Stimulated activated CD8-positive, alpha-beta memory T cell treated with anti-CD3 and anti-CD28 coated beads, Interleukin-4, amount 100 ng/mL, for 24 hours (primary cell): ENCODE results near the gene SMIM33.
"Not testable (repeated sequence)": the region's sequence is repeated elsewhere in the genome, so short reads cannot be mapped to it uniquely, and the experiment has no call there.

Experiments
- DNase-seq: peaks from one replicate; pipeline ENCODE4 v3.0.0-alpha.2; 2020; ENCODE audit warnings: low read depth

Gene SMIM33

GRCh38 chr5:139470821-139471300 lies at the start of gene SMIM33:
Gene SMIM33 (plus strand): TSS chr5:139471004. CDS start chr5:139471122, 118 bp downstream.
- DNase-seq = no peak

GRCh38 chr5:139422307-139422893 lies 48.4 kb upstream of the SMIM33 start:
- no peak for DNase-seq

- no peak for DNase-seq
Observed at GRCh38 chr5:139425497-139425896, 45.3 kb upstream of the SMIM33 start.

- DNase-seq = no peak
Observed at GRCh38 chr5:139426203-139426885, 44.5 kb upstream of the SMIM33 start.

GRCh38 chr5:139430015-139430414 lies 40.8 kb upstream of the SMIM33 start:
- no peak for DNase-seq

- no peak for DNase-seq
Observed at GRCh38 chr5:139431706-139432105, 39.1 kb upstream of the SMIM33 start.

GRCh38 chr5:139435676-139436075 lies 35.1 kb upstream of the SMIM33 start:
- no peak for DNase-seq

- DNase-seq = no peak
Observed at GRCh38 chr5:139438707-139439012, 32.1 kb upstream of the SMIM33 start.

GRCh38 chr5:139439013-139439903 lies 31.5 kb upstream of the SMIM33 start, which contains the start of gene DNAJC18:
Gene DNAJC18 (minus strand): TSS chr5:139439525. CDS start chr5:139439445, 80 bp downstream.
- DNase-seq = peak; percentile 87

- not testable (repeated sequence) for DNase-seq
Observed at GRCh38 chr5:139440416-139440815, 30.4 kb upstream of the SMIM33 start.

GRCh38 chr5:139443831-139444453 lies 26.9 kb upstream of the SMIM33 start:
- DNase-seq = no peak

GRCh38 chr5:139445325-139446170 lies 25.3 kb upstream of the SMIM33 start:
- no peak for DNase-seq

GRCh38 chr5:139446956-139447779 lies 23.6 kb upstream of the SMIM33 start:
- DNase-seq = no peak

- DNase-seq = no peak
Observed at GRCh38 chr5:139451176-139451575, 19.6 kb upstream of the SMIM33 start.

GRCh38 chr5:139451878-139452660 lies 18.7 kb upstream of the SMIM33 start:
- no peak for DNase-seq

GRCh38 chr5:139453683-139454567 lies 16.9 kb upstream of the SMIM33 start:
- DNase-seq = no peak

GRCh38 chr5:139454568-139455290 lies 16.1 kb upstream of the SMIM33 start:
- DNase-seq = no peak

- no peak for DNase-seq
Observed at GRCh38 chr5:139456776-139457175, 14.0 kb upstream of the SMIM33 start.
